K562 (cell line): ENCODE measurements around the gene SSTR5. TPM values are rescaled to one million over a fixed set of nuclear protein-coding genes. Genes with fewer than 3 reads are reported as not detected.

Source experiments
- ATAC-seq: fragments of 200-7000 bp; cut with Tn5 transposase; 3 replicates; pipeline ENCODE4 v1.9.1; 2020; ENCODE audit warnings: moderate library complexity
- BruUV-seq: library from RNA; stranded (reverse); fragments of 400-500 nt; replicated peaks from 2 replicates; lab custom pipeline; 2021; lab: Mats Ljungman, UMichigan
- CTCF ChIA-PET: fragments of 300-600 bp; formaldehyde crosslinking; extraction: SDS; loops from one replicate; lab custom pipeline; 2021; ENCODE audit warnings: low intra/inter-chr PET ratio; lab: Yijun Ruan, JAX
- POLR2A ChIA-PET: fragments of 300-600, 350-650 bp; sonication (Branson Sonifier 250); formaldehyde crosslinking; extraction: SDS; loops from one replicate; lab custom pipeline; 2021; ENCODE audit warnings: antibody characterized with exemption, inconsistent platforms; lab: Yijun Ruan, JAX
- DNase-seq, 4 experiments: peaks; one replicate each; pipeline versions ENCODE4 v3.0.0 to v3.0.0-alpha.2; 2011 to 2018; ENCODE audit warnings: low spot score in 3 of 4, mixed read lengths in 3 of 4; ENCODE audit errors: extremely low read depth in 1 of 4
- FAIRE-seq: peaks from 2 replicates; lab custom pipeline; 2011; peaks lifted over from hg19 to GRCh38; lab: Jason Lieb, UNC
- H2AFZ ChIP-seq: 2 replicates; pipeline ENCODE4 v1.6.0; 2011; ENCODE audit warnings: low read depth, low read length, control low read depth, inconsistent platforms
- H3K27ac ChIP-seq: fragments of 200-600 bp; 3 replicates; pipeline ENCODE4 v1.8.0; 2011; ENCODE audit warnings: low read depth, mild to moderate bottlenecking, control low read depth, inconsistent platforms, low read length, moderate library complexity, mixed read lengths; ENCODE audit errors: extremely low read depth
- H3K27me3 ChIP-seq, 2 experiments: fragments of 300-600 bp in 1 of 2; 2 replicates in 1 of 2; 3 replicates in 1 of 2; pipeline versions ENCODE4 v1.6.0 to v1.8.0; 2011; ENCODE audit warnings: inconsistent platforms in 2 of 2, low read length in 2 of 2, mild to moderate bottlenecking in 1 of 2, mixed read lengths in 1 of 2, moderate library complexity in 1 of 2; ENCODE audit not compliant: control insufficient read depth in 2 of 2, insufficient read depth in 2 of 2
- H3K36me3 ChIP-seq: fragments of 300-600 bp; 3 replicates; pipeline ENCODE4 v1.8.0; 2011; ENCODE audit warnings: mild to moderate bottlenecking, low read length, inconsistent platforms; ENCODE audit not compliant: control insufficient read depth, insufficient read depth
- H3K4me1 ChIP-seq, 2 experiments: fragments of 200-600 bp in 1 of 2; replicated peaks in 1 of 2; 2 replicates in 1 of 2; 3 replicates in 1 of 2; pipeline versions ENCODE4 v1.5.1 to v1.8.0; 2011; ENCODE audit warnings: inconsistent platforms in 2 of 2, low read length in 2 of 2, mild to moderate bottlenecking in 1 of 2, mixed read lengths in 1 of 2, moderate library complexity in 1 of 2; ENCODE audit not compliant: control insufficient read depth in 2 of 2, insufficient read depth in 2 of 2
- H3K4me2 ChIP-seq: 2 replicates; pipeline ENCODE4 v1.6.1; 2011; ENCODE audit warnings: low read length, control low read depth, inconsistent platforms, mixed read lengths; ENCODE audit not compliant: insufficient read depth
- H3K4me3 ChIP-seq: fragments of 200-600 bp; sonication (generic), shearing (Covaris generic); 2 replicates; pipeline ENCODE4 v1.5.1; 2016; ENCODE audit warnings: control low read depth, inconsistent platforms
- H3K79me2 ChIP-seq: fragments of 200-600 bp; 3 replicates; pipeline ENCODE4 v1.8.0; 2011; ENCODE audit warnings: low read length, inconsistent platforms; ENCODE audit not compliant: control insufficient read depth, insufficient read depth
- H3K9ac ChIP-seq, 2 experiments: 2 replicates each; pipeline versions ENCODE4 v1.6.0 to v1.6.1; 2011; ENCODE audit warnings: low read depth in 2 of 2, low read length in 2 of 2, control low read depth in 1 of 2, inconsistent platforms in 1 of 2, mild to moderate bottlenecking in 1 of 2, mixed read lengths in 1 of 2; ENCODE audit not compliant: insufficient read depth in 1 of 2
- H3K9me1 ChIP-seq: one replicate; pipeline ENCODE4 v1.6.0; 2011; ENCODE audit warnings: inconsistent platforms, mild to moderate bottlenecking, low read length, moderate library complexity; ENCODE audit not compliant: control insufficient read depth, insufficient read depth
- H3K9me3 ChIP-seq: replicated peaks from 2 replicates; pipeline ENCODE4 v1.5.1; 2011; ENCODE audit warnings: low read depth, low read length, inconsistent platforms; ENCODE audit not compliant: control insufficient read depth, insufficient read depth
- H4K20me1 ChIP-seq: replicated peaks from 2 replicates; pipeline ENCODE4 v1.6.1; 2011; ENCODE audit warnings: low read length, inconsistent platforms, mixed read lengths; ENCODE audit not compliant: control insufficient read depth, insufficient read depth
- ARHGAP35 ChIP-seq: fragments of 450-650 bp; IDR thresholded peaks from 2 replicates; pipeline ENCODE4 v1.6.1; 2018; ENCODE audit not compliant: partially characterized antibody
- EGR1 ChIP-seq: fragments of 450-650 bp; conservative IDR thresholded peaks from 2 replicates; pipeline ENCODE4 v1.6.1; 2017; ENCODE audit warnings: mild to moderate bottlenecking
- HNRNPH1 ChIP-seq: fragments of 200-400 bp; formaldehyde crosslinking; optimal IDR thresholded peaks from 2 replicates; pipeline ENCODE3; 2017; ENCODE audit warnings: low read depth, mild to moderate bottlenecking, low read length, moderate library complexity
- HNRNPLL ChIP-seq: fragments of 200-400 bp; formaldehyde crosslinking; IDR thresholded peaks from 2 replicates; pipeline ENCODE4 v1.6.1; 2017; ENCODE audit warnings: low read length, low read depth, mild to moderate bottlenecking; ENCODE audit not compliant: poor library complexity, severe bottlenecking
- MCM7 ChIP-seq, 2 experiments: fragments of 450-650 bp; IDR thresholded peaks; 2 replicates each; pipeline ENCODE4 v1.6.1; 2016 to 2018
- NEUROD1 ChIP-seq: fragments of 150-350 bp; IDR thresholded peaks from 2 replicates; pipeline ENCODE4 v1.6.1; 2014; ENCODE audit warnings: borderline replicate concordance, low read length, low read depth; ENCODE audit not compliant: partially characterized antibody
- NRF1 ChIP-seq, 2 experiments: fragments of 450-650 bp; IDR thresholded peaks in 1 of 2; conservative IDR thresholded peaks in 1 of 2; 2 replicates each; pipeline ENCODE4 v1.6.1; 2014; ENCODE audit warnings: mild to moderate bottlenecking in 2 of 2
- RCOR1 ChIP-seq, 2 experiments: IDR thresholded peaks; 2 replicates each; pipeline ENCODE4 v1.6.1; 2012; ENCODE audit warnings: low read depth in 2 of 2, low read length in 2 of 2, borderline replicate concordance in 1 of 2, improper control_type of control experiment in 1 of 2
- RFX1 ChIP-seq: fragments of 450-650 bp; IDR thresholded peaks from 2 replicates; pipeline ENCODE4 v1.6.1; 2016; ENCODE audit warnings: mild to moderate bottlenecking, moderate library complexity
- WGBS: fragments of 100-300 bp; shearing (Covaris generic); methylation state at CpG from one replicate; pipeline ENCODE4 v1.1.6; 2016; ENCODE audit warnings: low coverage, mixed read lengths; ENCODE audit not compliant: insufficient coverage; ENCODE audit errors: missing lambda C conversion rate; 5-methylcytosine and 5-hydroxymethylcytosine counted together
- in situ Hi-C: fragments of 300-500 bp; cut with MboI; formaldehyde crosslinking; loops from 4 replicates; pipeline ENCODE4 v1.15.0; 2018; ENCODE audit warnings: inconsistent platforms, mixed read lengths
- intact Hi-C: fragments of 100-400 bp; cut with micrococcal nuclease; formaldehyde crosslinking; loops from 2 replicates; pipeline ENCODE4 v1.14.2; 2022
- polyA plus RNA-seq, 8 experiments: library from polyadenylated mRNA; depleted of rRNA in 4 of 8; stranded (reverse) in 5 of 8; unstranded in 3 of 8; fragments of >200 nt; fragmentation: Nextera tagmentation in 2 of 8; fragmentation: Illumina TruSeq in 1 of 8; extraction: Ambion mirVana in 2 of 8; extraction: Trizol in 1 of 8; gene quantifications; 2 replicates each; pipeline versions ENCODE4 v1.2.1 to v1.2.3, GENCODE V29; 2011 to 2014; ENCODE audit warnings: inconsistent platforms in 1 of 8, missing spikeins in 1 of 8
- total RNA-seq, 7 experiments: library from RNA; depleted of rRNA in 6 of 7; stranded (reverse); fragments of >200 nt in 6 of 7; fragmentation: Illumina TruSeq in 2 of 7; extraction: Trizol in 2 of 7; gene quantifications; 2 replicates each; pipeline versions ENCODE4 v1.2.1 to v1.2.3, GENCODE V29; 2011 to 2021; ENCODE audit warnings: low replicate concordance in 1 of 7
- TF ChIP-seq, protein P1 (sequence below): sonication (generic); formaldehyde crosslinking; IDR thresholded peaks from 2 replicates; pipeline ENCODE4 v1.8.0; 2022; ENCODE audit warnings: missing genetic modification reagents, mild to moderate bottlenecking, moderate library complexity, borderline replicate concordance

SSTR5 gene
- total and polyA plus RNA-seq, 9 of the 15 experiments (the other 6 are each of a cell fraction or from before 2014, with no cell fraction given), result not detected

- H3K4me2 ChIP-seq, result no peak overlapping the region
- TF ChIP-seq ARHGAP35 (no peak), RFX1 (peak; percentile 78), HNRNPH1 (no peak), EGR1 (peak; percentile 73), RCOR1 (IDR thresholded peaks at IDR 0.05; ENCODE audit: borderline replicate concordance in 1 of 2, low read depth in 2 of 2, low read length in 2 of 2) (0 out of 4 replicates have a peak, but pooled peaks of 1 of the 2 experiments have one; percentile 14), HNRNPLL (peak; percentile 17), NRF1 (conservative IDR thresholded peaks at IDR 0.05 in 1 of 2, IDR thresholded peaks at IDR 0.05 in 1 of 2) (peak in 1 of 2 experiments; percentile 51; a peak in 2 of 4 replicates), NEUROD1 (no peak), MCM7 (IDR thresholded peaks at IDR 0.05) (no peak)
- TF ChIP-seq, protein P1, sequence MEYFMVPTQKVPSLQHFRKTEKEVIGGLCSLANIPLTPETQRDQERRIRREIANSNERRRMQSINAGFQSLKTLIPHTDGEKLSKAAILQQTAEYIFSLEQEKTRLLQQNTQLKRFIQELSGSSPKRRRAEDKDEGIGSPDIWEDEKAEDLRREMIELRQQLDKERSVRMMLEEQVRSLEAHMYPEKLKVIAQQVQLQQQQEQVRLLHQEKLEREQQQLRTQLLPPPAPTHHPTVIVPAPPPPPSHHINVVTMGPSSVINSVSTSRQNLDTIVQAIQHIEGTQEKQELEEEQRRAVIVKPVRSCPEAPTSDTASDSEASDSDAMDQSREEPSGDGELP, result peak; percentile 37; the same call in 1 of the 2 replicates
- TF ChIP-seq, all 486 proteins: peak for 6
- 1% methylated on average over 18 of the region's 18 CpGs for WGBS
- ATAC-seq (peak; percentile 63), DNase-seq (peak; percentile 46 to 71 (median 58)), FAIRE-seq (no peak)
- no TSS peak for BruUV-seq
- H3K27ac ChIP-seq, result no peak overlapping the region
- H3K9me1 ChIP-seq, result no peaks in the 10 kb centered on the region
- H3K4me3 ChIP-seq, result no peak overlapping the region
- no peaks in the 10 kb centered on the region for H3K9me3 ChIP-seq
- H3K27me3 ChIP-seq, result peaks cover 2 to 38% of the 10 kb centered on the region in 2 experiments; a peak in 3 of 5 replicates
- CTCF ChIA-PET, result no interaction called here
- peak overlapping the region in 1 of 2 experiments; percentile 17; a peak in 1 of 4 replicates for H3K9ac ChIP-seq
- in situ Hi-C loops (no loop called here), intact Hi-C loops (no loop called here)
- POLR2A ChIA-PET, result no interaction called here
- no peak overlapping the region for H2AFZ ChIP-seq
- peaks cover 17% of the 10 kb centered on the region for H4K20me1 ChIP-seq
- H3K79me2 ChIP-seq, result no peaks in the 10 kb centered on the region
- no peaks in the 10 kb centered on the region for H3K36me3 ChIP-seq
- H3K4me1 ChIP-seq, result peaks cover 0 to 87% of the 10 kb centered on the region in 2 experiments; a peak in 2 of 5 replicates
Measured at GRCh38 chr16:1125471-1125870, 52.9 kb downstream of the SSTR5 start.
